Activated CD8-positive, alpha-beta T cell treated with anti-CD3 and anti-CD28 coated beads for 36 hours (primary cell): ENCODE measurements around the gene PLGRKT. TPM values are rescaled to one million over a fixed set of nuclear protein-coding genes. Genes with fewer than 3 reads are reported as not detected.
A peak's percentile ranks its signal among the peaks of the same experiment; 100 is the strongest.
"Not testable (repeated sequence)": the region's sequence is repeated elsewhere in the genome, so short reads cannot be mapped to it uniquely, and the experiment has no call there.

Experiments
- ATAC-seq: fragments of 200-7000 bp; cut with Tn5 transposase; one replicate; pipeline ENCODE4 v1.10.0; 2021; ENCODE audit warnings: mild to moderate bottlenecking, moderate library complexity
- CTCF ChIA-PET: fragments of 350-600 bp; sonication (Branson Sonifier 250); formaldehyde crosslinking; loops from one replicate; lab custom pipeline; 2021; ENCODE audit warnings: antibody characterized with exemption; lab: Charles Lee
- POLR2A ChIA-PET: fragments of 350-600 bp; sonication (Branson Sonifier 250); formaldehyde crosslinking; loops from one replicate; lab custom pipeline; 2021; ENCODE audit warnings: antibody characterized with exemption; lab: Charles Lee
- DNase-seq: peaks from one replicate; pipeline ENCODE4 v3.0.0-alpha.2; 2020
- H3K27ac Mint-ChIP-seq: one replicate; pipeline ENCODE4 v1.8.0; 2021; ENCODE audit warnings: mild to moderate bottlenecking, mixed read lengths
- H3K27me3 Mint-ChIP-seq: one replicate; pipeline ENCODE4 v1.8.0; 2021; ENCODE audit warnings: mixed read lengths
- H3K36me3 Mint-ChIP-seq: one replicate; pipeline ENCODE4 v1.8.0; 2021; ENCODE audit warnings: low read depth, mixed read lengths
- H3K4me1 Mint-ChIP-seq: one replicate; pipeline ENCODE4 v1.8.0; 2021; ENCODE audit warnings: low read depth, mixed read lengths
- H3K4me3 Mint-ChIP-seq: one replicate; pipeline ENCODE4 v1.8.0; 2021; ENCODE audit warnings: mild to moderate bottlenecking, moderate library complexity, mixed read lengths
- H3K9me3 Mint-ChIP-seq: one replicate; pipeline ENCODE4 v1.8.0; 2021; ENCODE audit warnings: mixed read lengths
- CTCF ChIP-seq: fragments of 200-600 bp; IDR thresholded peaks from one replicate; pipeline ENCODE4 v1.8.0; 2022; ENCODE audit warnings: antibody characterized with exemption, mild to moderate bottlenecking
- intact Hi-C: fragments of 100-400 bp; cut with micrococcal nuclease; formaldehyde crosslinking; loops from one replicate; pipeline ENCODE4 v1.10.0; 2022
- total RNA-seq, 2 experiments: library from RNA; stranded (reverse); gene quantifications; one replicate each; pipeline ENCODE4 v1.2.3, GENCODE V29; 2021

PLGRKT gene
- total RNA-seq, 2 experiments from 2014 or later, result 26.6 to 28.5 TPM

DNA sequence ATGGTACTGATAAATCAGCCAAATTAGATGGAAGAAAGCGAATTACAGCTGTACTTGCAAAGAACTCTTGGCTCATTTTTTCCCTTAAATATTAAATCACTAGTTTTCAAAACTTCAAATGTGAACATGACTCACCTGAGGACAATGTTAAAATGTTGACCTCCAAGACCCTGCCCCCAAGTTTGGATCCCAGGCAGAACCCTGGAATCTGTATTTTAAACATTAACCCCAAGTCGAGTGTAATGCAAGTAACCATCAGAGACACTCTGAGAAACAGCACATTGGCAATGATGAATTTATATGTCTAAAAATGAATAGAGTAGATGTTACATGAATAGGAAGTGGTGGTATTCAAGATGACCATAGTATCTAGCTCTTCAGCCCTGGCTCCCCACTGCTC, 10.3 kb upstream of the PLGRKT start:
- Mint-ChIP-seq H3K4me1 (peaks cover 56% of the 10 kb centered on the region), H3K27ac (peak overlapping the region; percentile 73), H3K36me3 (peaks cover 8% of the 10 kb centered on the region), H3K27me3 (peaks cover 2% of the 10 kb centered on the region), H3K4me3 (no peak overlapping the region), H3K9me3 (no peaks in the 10 kb centered on the region)
- no peak for TF ChIP-seq CTCF
- DNase-seq (no peak), ATAC-seq (no peak)
- POLR2A ChIA-PET, result interaction anchor here (1.3 to 1.9 kb wide), 3 partner anchors 10 to 20 kb away, joined by 3 to 7 read pairs (median 4); partner anchors contain the start of gene PLGRKT
- CTCF ChIA-PET, result interaction anchor here (0.9 to 5.3 kb wide), 2 partner anchors 140 to 147 kb away, joined by 3 to 80 read pairs; no protein-coding TSS in a partner anchor
- intact Hi-C loops, result loop anchor here (10.0 kb wide), 1 partner anchor 693 kb away; no protein-coding TSS in a partner anchor

- ATAC-seq, result peak; percentile 12
- H3K4me3 Mint-ChIP-seq, result no peak overlapping the region
- no peak for TF ChIP-seq CTCF
- peak overlapping the region; percentile 86 for H3K27ac Mint-ChIP-seq
- H3K9me3 Mint-ChIP-seq, result no peaks in the 10 kb centered on the region
- H3K27me3 Mint-ChIP-seq, result peaks cover 2% of the 10 kb centered on the region
- CTCF ChIA-PET, result interaction anchor here (1.2 to 5.3 kb wide), 3 partner anchors 14 to 261 kb away, joined by 4 to 80 read pairs (median 5); no protein-coding TSS in a partner anchor
- H3K36me3 Mint-ChIP-seq, result peaks cover 5% of the 10 kb centered on the region
- POLR2A ChIA-PET, result interaction anchor here (1.3 kb wide), 1 partner anchor 12 kb away, joined by 7 read pairs; no protein-coding TSS in a partner anchor
- intact Hi-C loops, result loop anchor here (10.0 kb wide), 1 partner anchor 693 kb away; no protein-coding TSS in a partner anchor
- H3K4me1 Mint-ChIP-seq, result peaks cover 50% of the 10 kb centered on the region
- DNase-seq, result peak; percentile 30
These were observed 9.6 kb upstream of the PLGRKT start for GRCh38 chr9:5447337-5447736.

DNA sequence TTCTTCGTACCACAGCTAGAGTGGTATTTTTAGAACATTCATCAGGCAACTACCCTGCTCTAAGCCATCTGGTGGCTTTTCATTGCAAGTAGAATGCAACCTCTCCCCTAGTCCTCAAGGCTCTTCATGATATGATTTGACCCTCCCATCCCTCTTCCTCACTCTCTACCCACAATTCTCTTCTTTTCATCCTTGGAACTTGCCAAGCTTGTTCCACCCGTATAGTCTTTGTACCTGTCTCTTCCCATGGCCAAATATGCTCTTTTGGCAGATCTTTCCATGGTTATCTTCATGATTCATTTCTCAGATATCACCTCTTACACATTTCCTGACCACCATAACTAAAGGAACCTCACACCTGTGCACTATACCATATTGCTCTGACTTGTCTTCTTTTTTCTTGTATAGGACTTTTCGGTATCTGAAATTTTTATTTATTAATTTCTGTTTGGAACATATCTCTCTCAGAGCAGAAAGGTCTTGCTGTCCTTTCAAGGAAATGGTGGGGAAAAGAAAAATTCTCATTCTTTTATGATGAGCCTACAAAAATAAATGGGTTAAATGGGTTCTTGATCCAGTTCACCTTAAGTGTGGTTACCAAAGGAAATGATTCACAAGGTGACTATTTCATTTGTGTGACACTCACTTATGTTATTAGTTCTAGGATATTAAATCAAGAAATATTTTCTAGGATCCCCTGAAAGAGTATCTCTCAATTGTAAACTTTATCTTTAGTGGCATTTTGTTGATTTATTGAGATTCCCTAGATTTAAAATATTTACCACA, 8.9 kb upstream of the PLGRKT start:
- DNase-seq (no peak), ATAC-seq (peak; percentile 31)
- Mint-ChIP-seq H3K4me1 (peaks cover 46% of the 10 kb centered on the region), H3K4me3 (peak overlapping the region; percentile 0), H3K36me3 (peaks cover 1% of the 10 kb centered on the region), H3K27me3 (peaks cover 2% of the 10 kb centered on the region), H3K27ac (peak overlapping the region; percentile 86), H3K9me3 (no peaks in the 10 kb centered on the region)
- peak; percentile 17 for TF ChIP-seq CTCF
- ChIA-PET CTCF (interaction anchor here (1.0 to 5.3 kb wide), 4 partner anchors 14 to 260 kb away, joined by 3 to 80 read pairs (median 4); no protein-coding TSS in a partner anchor), POLR2A (no interaction called here)
- intact Hi-C loops, result loop anchor here (10.0 kb wide), 1 partner anchor 692 kb away; no protein-coding TSS in a partner anchor

- H3K4me3 Mint-ChIP-seq, result no peak overlapping the region
- peaks cover 2% of the 10 kb centered on the region for H3K27me3 Mint-ChIP-seq
- H3K27ac Mint-ChIP-seq, result no peak overlapping the region
- intact Hi-C loops, result loop anchor here (10.0 kb wide), 1 partner anchor 691 kb away; no protein-coding TSS in a partner anchor
- CTCF ChIA-PET, result interaction anchor here (1.0 to 5.3 kb wide), 3 partner anchors 142 to 259 kb away, joined by 3 to 80 read pairs (median 5); no protein-coding TSS in a partner anchor
- H3K36me3 Mint-ChIP-seq, result no peaks in the 10 kb centered on the region
- TF ChIP-seq CTCF, result no peak
- no peak for DNase-seq
- H3K4me1 Mint-ChIP-seq, result peaks cover 43% of the 10 kb centered on the region
- ATAC-seq, result no peak
- POLR2A ChIA-PET, result no interaction called here
- no peaks in the 10 kb centered on the region for H3K9me3 Mint-ChIP-seq
These were observed 8.2 kb upstream of the PLGRKT start for GRCh38 chr9:5445886-5446285.

- H3K4me1 Mint-ChIP-seq, result peaks cover 46% of the 10 kb centered on the region
- CTCF ChIA-PET, result interaction anchor here (2.2 kb wide), 1 partner anchor 145 kb away, joined by 10 read pairs; no protein-coding TSS in a partner anchor
- DNase-seq, H3K36me3 Mint-ChIP-seq, POLR2A ChIA-PET, ATAC-seq, H3K9me3 Mint-ChIP-seq, H3K4me3 Mint-ChIP-seq, H3K27me3 Mint-ChIP-seq, H3K27ac Mint-ChIP-seq: not testable (repeated sequence)
- intact Hi-C loops, result loop anchor here (10.0 kb wide), 1 partner anchor 690 kb away; no protein-coding TSS in a partner anchor
These were observed 7.4 kb upstream of the PLGRKT start for GRCh38 chr9:5445096-5445495.
